Lower leg skin (tissue), 4 donors: ENCODE data around the gene MBOAT2. TPM values are rescaled to one million over a fixed set of nuclear protein-coding genes. Genes with fewer than 3 reads are reported as not detected.

Source experiments
- DNase-seq, 2 donors: peaks; one replicate each; pipeline ENCODE4 v3.0.0-alpha.2; 2019; ENCODE audit warnings: low spot score in 2 of 2
- H3K4me3 ChIP-seq: fragments of 200-600 bp; sonication (generic); 2 replicates; pipeline ENCODE4 v1.5.1; 2017; ENCODE audit warnings: mild to moderate bottlenecking, low read depth; ENCODE audit not compliant: poor library complexity, severe bottlenecking
- CTCF ChIP-seq, 3 donors: fragments of 450-650 bp; IDR thresholded peaks; one replicate each; pipeline ENCODE4 v1.5.1; 2016; ENCODE audit warnings: antibody characterized with exemption in 3 of 3, mild to moderate bottlenecking in 3 of 3, moderate library complexity in 2 of 3
- POLR2A ChIP-seq, 2 donors: fragments of 450-650 bp; IDR thresholded peaks; one replicate each; pipeline ENCODE4 v1.6.1; 2016 to 2017; ENCODE audit warnings: antibody characterized with exemption in 2 of 2, mild to moderate bottlenecking in 1 of 2, moderate library complexity in 1 of 2
- WGBS, 2 donors: methylation state at CpG; one replicate each; pipeline ENCODE4 v1.1.5; 2018; 5-methylcytosine and 5-hydroxymethylcytosine counted together
- intact Hi-C: fragments of 100-400 bp; cut with DNase I; formaldehyde crosslinking; loops from one replicate; pipeline ENCODE4 v1.15.0; 2023; ENCODE audit warnings: low total_unique reads
- total RNA-seq, 4 donors: library from RNA; depleted of rRNA; stranded (reverse); fragments of >200 nt; gene quantifications; one replicate each; pipeline ENCODE4 v1.1.0, GENCODE V29; 2016

Gene MBOAT2
- total RNA-seq, 4 donors from 2014 or later, result 47.2 to 92.3 (median 76.4) TPM

- no peak for TF ChIP-seq CTCF (IDR thresholded peaks at IDR 0.05)
- TF ChIP-seq POLR2A (IDR thresholded peaks at IDR 0.05), result no peak
- H3K4me3 ChIP-seq, result no peak overlapping the region
- intact Hi-C loops, result no loop called here
- 87 to 92% methylated on average over 1 of the region's 1 CpG for WGBS, 2 donors
- no peak for DNase-seq
Measured at GRCh38 chr2:8999797-9000196, 3.7 kb downstream of the MBOAT2 start.

GRCh38 chr2:8999102-8999446 is 4.4 kb downstream of the MBOAT2 start:
- H3K4me3 ChIP-seq, result no peak overlapping the region
- 87 to 91% methylated on average over 3 of the region's 3 CpGs for WGBS, 2 donors
- no peak for DNase-seq
- intact Hi-C loops, result no loop called here
- no peak for TF ChIP-seq POLR2A (IDR thresholded peaks at IDR 0.05)
- TF ChIP-seq CTCF (IDR thresholded peaks at IDR 0.05), result no peak

GRCh38 chr2:8998418-8999101 is 4.9 kb downstream of the MBOAT2 start:
- intact Hi-C loops, result no loop called here
- TF ChIP-seq CTCF (IDR thresholded peaks at IDR 0.05) (no peak), POLR2A (IDR thresholded peaks at IDR 0.05) (no peak)
- no peak overlapping the region for H3K4me3 ChIP-seq
- WGBS, 2 donors, result 88 to 97% methylated on average over 9 of the region's 9 CpGs
- DNase-seq, result no peak

GRCh38 chr2:8997631-8998030 is 5.9 kb downstream of the MBOAT2 start:
- no peak for TF ChIP-seq POLR2A (IDR thresholded peaks at IDR 0.05)
- no peak for TF ChIP-seq CTCF (IDR thresholded peaks at IDR 0.05)
- intact Hi-C loops, result no loop called here
- 81 to 85% methylated on average over 2 of the region's 2 CpGs for WGBS, 2 donors
- H3K4me3 ChIP-seq, result no peak overlapping the region
- no peak for DNase-seq

- WGBS, 2 donors, result 86% methylated on average over 5 of the region's 5 CpGs
- H3K4me3 ChIP-seq, result no peak overlapping the region
- no peak for TF ChIP-seq POLR2A (IDR thresholded peaks at IDR 0.05)
- no peak for TF ChIP-seq CTCF (IDR thresholded peaks at IDR 0.05)
- intact Hi-C loops, result no loop called here
- DNase-seq, result no peak
Measured at GRCh38 chr2:8997108-8997507, 6.4 kb downstream of the MBOAT2 start.

- TF ChIP-seq POLR2A (IDR thresholded peaks at IDR 0.05) (no peak), CTCF (IDR thresholded peaks at IDR 0.05) (no peak)
- intact Hi-C loops, result no loop called here
- 64 to 73% methylated on average over 4 of the region's 4 CpGs for WGBS, 2 donors
- DNase-seq, result no peak
- H3K4me3 ChIP-seq, result no peak overlapping the region
Measured at GRCh38 chr2:8996006-8996405, 7.5 kb downstream of the MBOAT2 start.
